Keratinocyte (primary cell): Measurements from ENCODE around the gene OR14A16. TPM values are rescaled to one million over a fixed set of nuclear protein-coding genes. Genes with fewer than 3 reads are reported as not detected.

Experiments
- DNase-seq: peaks from one replicate; pipeline ENCODE4 v3.0.0-alpha.2; 2011; ENCODE audit warnings: low read depth, missing footprints, low spot score
- FAIRE-seq: peaks from 2 replicates; lab custom pipeline; 2011; peaks lifted over from hg19 to GRCh38; lab: Jason Lieb, UNC
- H2AFZ ChIP-seq: 2 replicates; pipeline ENCODE4 v1.6.0; 2012; ENCODE audit warnings: low read length, control low read depth, inconsistent platforms; ENCODE audit not compliant: control insufficient read depth
- H3K27ac ChIP-seq: 2 replicates; pipeline ENCODE4 v1.5.1; 2011; ENCODE audit warnings: low read length; ENCODE audit not compliant: control insufficient read depth, insufficient read depth
- H3K27me3 ChIP-seq: 3 replicates; pipeline ENCODE4 v1.6.0; 2011; ENCODE audit warnings: low read length; ENCODE audit not compliant: control insufficient read depth, insufficient read depth; ENCODE audit errors: extremely low read depth
- H3K36me3 ChIP-seq, 2 experiments: 2 replicates in 1 of 2; 3 replicates in 1 of 2; pipeline ENCODE4 v1.5.1; 2011; ENCODE audit warnings: low read length in 2 of 2, mild to moderate bottlenecking in 1 of 2; ENCODE audit not compliant: control insufficient read depth in 2 of 2, insufficient read depth in 2 of 2; ENCODE audit errors: extremely low read depth in 1 of 2
- H3K4me1 ChIP-seq: 3 replicates; pipeline ENCODE4 v1.5.1; 2011; ENCODE audit warnings: low read length; ENCODE audit not compliant: control insufficient read depth, insufficient read depth; ENCODE audit errors: extremely low read depth
- H3K4me2 ChIP-seq: 3 replicates; pipeline ENCODE4 v1.6.0; 2011; ENCODE audit warnings: low read depth, low read length; ENCODE audit not compliant: control insufficient read depth, insufficient read depth; ENCODE audit errors: extremely low read depth
- H3K4me3 ChIP-seq, 3 experiments: fragments of 200-600 bp in 1 of 3; sonication (generic) in 1 of 3; 2 replicates in 2 of 3; 3 replicates in 1 of 3; pipeline ENCODE4 v1.5.1; 2011 to 2016; ENCODE audit warnings: low read length in 3 of 3, mild to moderate bottlenecking in 3 of 3, control low read depth in 2 of 3, inconsistent platforms in 1 of 3, low read depth in 1 of 3, mixed read lengths in 1 of 3, mixed run types in 1 of 3, moderate library complexity in 1 of 3; ENCODE audit not compliant: control insufficient read depth in 2 of 3, insufficient read depth in 2 of 3; ENCODE audit errors: extremely low read depth in 1 of 3
- H3K79me2 ChIP-seq: 2 replicates; pipeline ENCODE4 v1.6.0; 2012; ENCODE audit warnings: low read length; ENCODE audit not compliant: control insufficient read depth, insufficient read depth
- H3K9ac ChIP-seq: 3 replicates; pipeline ENCODE4 v1.6.0; 2011; ENCODE audit warnings: low read length; ENCODE audit not compliant: control insufficient read depth, insufficient read depth; ENCODE audit errors: extremely low read depth
- H3K9me1 ChIP-seq: 3 replicates; pipeline ENCODE4 v1.6.0; 2011; ENCODE audit warnings: low read length; ENCODE audit not compliant: control insufficient read depth, insufficient read depth; ENCODE audit errors: extremely low read depth
- H3K9me3 ChIP-seq: 2 replicates; pipeline ENCODE4 v1.5.1; 2012; ENCODE audit warnings: low read depth, low read length; ENCODE audit not compliant: control insufficient read depth
- H4K20me1 ChIP-seq: 3 replicates; pipeline ENCODE4 v1.6.0; 2011; ENCODE audit warnings: low read length; ENCODE audit not compliant: control insufficient read depth, insufficient read depth; ENCODE audit errors: extremely low read depth
- EZH2 ChIP-seq: IDR thresholded peaks from one replicate; pipeline ENCODE4 v1.6.1; 2012; ENCODE audit warnings: inconsistent platforms, mild to moderate bottlenecking, low read length, moderate library complexity
- dilution Hi-C: fragments of 300-500 bp; cut with MboI; formaldehyde crosslinking; loops from one replicate; pipeline ENCODE4 v1.7.0; 2020; ENCODE audit warnings: low sequenced_read_pairs; ENCODE audit not compliant: extremely low pct_ligation_motif_present
- polyA plus RNA-seq, 5 experiments: library from polyadenylated mRNA; depleted of rRNA in 3 of 5; stranded (reverse) in 3 of 5; stranded (forward) in 1 of 5; unstranded in 1 of 5; fragments of >200 nt; gene quantifications; 1 replicate in 1 of 5; 2 replicates in 3 of 5; 3 replicates in 1 of 5; pipeline versions ENCODE4 v1.2.1 to v1.2.3, GENCODE V29; 2011 to 2012; ENCODE audit warnings: missing spikeins in 2 of 5, low read depth in 1 of 5, low replicate concordance in 1 of 5
- TF ChIP-seq, protein P1 (sequence below), 3 experiments: IDR thresholded peaks in 1 of 3; conservative IDR thresholded peaks in 1 of 3; optimal IDR thresholded peaks in 1 of 3; 2 replicates in 2 of 3; 3 replicates in 1 of 3; pipeline versions ENCODE3 to v1.5.1; 2011; ENCODE audit warnings: low read length in 3 of 3, mild to moderate bottlenecking in 3 of 3, moderate library complexity in 2 of 3, control low read depth in 1 of 3, inconsistent platforms in 1 of 3; ENCODE audit not compliant: insufficient read depth in 2 of 3; ENCODE audit errors: extremely low read depth in 1 of 3

Gene OR14A16
- polyA plus RNA-seq, 1 donor (not counting 4 experiments of a cell fraction or from before 2014, with no cell fraction given), result not detected

- Histone ChIP-seq H3K4me2 (no peak overlapping the region), H3K27me3 (no peaks in the 10 kb centered on the region), H3K27ac (no peak overlapping the region), H2AFZ (no peak overlapping the region), H3K4me1 (no peaks in the 10 kb centered on the region), H3K9me3 (no peaks in the 10 kb centered on the region), H3K36me3 (no peaks in the 10 kb centered on the region), H3K9me1 (no peaks in the 10 kb centered on the region), H3K79me2 (no peaks in the 10 kb centered on the region), H3K9ac (no peak overlapping the region), H3K4me3 (no peak overlapping the region), H4K20me1 (no peaks in the 10 kb centered on the region)
- no peak for DNase-seq
- dilution Hi-C loops, result no loop called here
- TF ChIP-seq EZH2, result no peak
- TF ChIP-seq, protein P1, sequence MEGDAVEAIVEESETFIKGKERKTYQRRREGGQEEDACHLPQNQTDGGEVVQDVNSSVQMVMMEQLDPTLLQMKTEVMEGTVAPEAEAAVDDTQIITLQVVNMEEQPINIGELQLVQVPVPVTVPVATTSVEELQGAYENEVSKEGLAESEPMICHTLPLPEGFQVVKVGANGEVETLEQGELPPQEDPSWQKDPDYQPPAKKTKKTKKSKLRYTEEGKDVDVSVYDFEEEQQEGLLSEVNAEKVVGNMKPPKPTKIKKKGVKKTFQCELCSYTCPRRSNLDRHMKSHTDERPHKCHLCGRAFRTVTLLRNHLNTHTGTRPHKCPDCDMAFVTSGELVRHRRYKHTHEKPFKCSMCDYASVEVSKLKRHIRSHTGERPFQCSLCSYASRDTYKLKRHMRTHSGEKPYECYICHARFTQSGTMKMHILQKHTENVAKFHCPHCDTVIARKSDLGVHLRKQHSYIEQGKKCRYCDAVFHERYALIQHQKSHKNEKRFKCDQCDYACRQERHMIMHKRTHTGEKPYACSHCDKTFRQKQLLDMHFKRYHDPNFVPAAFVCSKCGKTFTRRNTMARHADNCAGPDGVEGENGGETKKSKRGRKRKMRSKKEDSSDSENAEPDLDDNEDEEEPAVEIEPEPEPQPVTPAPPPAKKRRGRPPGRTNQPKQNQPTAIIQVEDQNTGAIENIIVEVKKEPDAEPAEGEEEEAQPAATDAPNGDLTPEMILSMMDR (optimal IDR thresholded peaks at IDR 0.05 in 1 of 3, IDR thresholded peaks at IDR 0.05 in 1 of 3, conservative IDR thresholded peaks at IDR 0.05 in 1 of 3; ENCODE audit: extremely low read depth in 1 of 3, insufficient read depth in 2 of 3, low read length in 3 of 3), result no peak
- no peak for FAIRE-seq
These were observed 26.4 kb downstream of the OR14A16 start for GRCh38 chr1:247797518-247797917.

GRCh38 chr1:247769603-247770002 is 54.3 kb downstream of the OR14A16 start:
- H3K9me1 ChIP-seq, result no peaks in the 10 kb centered on the region
- H3K4me1 ChIP-seq, result no peaks in the 10 kb centered on the region
- H3K27ac ChIP-seq, result no peak overlapping the region
- H3K9me3 ChIP-seq, result no peaks in the 10 kb centered on the region
- no peak for TF ChIP-seq EZH2
- TF ChIP-seq, protein P1 (optimal IDR thresholded peaks at IDR 0.05 in 1 of 3, IDR thresholded peaks at IDR 0.05 in 1 of 3, conservative IDR thresholded peaks at IDR 0.05 in 1 of 3; ENCODE audit: extremely low read depth in 1 of 3, insufficient read depth in 2 of 3, low read length in 3 of 3), result no peak
- no peak overlapping the region for H3K4me3 ChIP-seq
- H3K79me2 ChIP-seq, result no peaks in the 10 kb centered on the region
- no peak overlapping the region for H3K9ac ChIP-seq
- no peaks in the 10 kb centered on the region for H3K36me3 ChIP-seq
- H2AFZ ChIP-seq, result no peak overlapping the region
- dilution Hi-C loops, result no loop called here
- FAIRE-seq (no peak), DNase-seq (no peak)
- no peak overlapping the region for H3K4me2 ChIP-seq
- H3K27me3 ChIP-seq, result no peaks in the 10 kb centered on the region
- H4K20me1 ChIP-seq, result no peaks in the 10 kb centered on the region

Other genes starting within 250 kb of the OR14A16 start
- not detected in 3 replicates for gene OR2G2, start 235.8 kb downstream of the OR14A16 start, polyA plus RNA-seq
- gene OR2G3, start 218.5 kb downstream of the OR14A16 start, polyA plus RNA-seq, result not detected in 3 replicates
- not detected in 3 replicates for gene OR13G1, start 144.4 kb downstream of the OR14A16 start, polyA plus RNA-seq
- gene OR6F1, start 107.5 kb downstream of the OR14A16 start, polyA plus RNA-seq, result not detected in 3 replicates
- gene OR14K1, start 85.5 kb downstream of the OR14A16 start, polyA plus RNA-seq, result not detected in 3 replicates
- not detected in 3 replicates for gene OR14A2, start 76.0 kb downstream of the OR14A16 start, polyA plus RNA-seq
- not detected in 3 replicates for gene OR1C1, start 63.6 kb downstream of the OR14A16 start, polyA plus RNA-seq
- not detected in 3 replicates for gene OR11L1, start 17.8 kb upstream of the OR14A16 start, polyA plus RNA-seq
- 0.09 to 0.29 TPM (median 0.14 TPM) in 3 replicates for gene TRIM58, start 33.1 kb upstream of the OR14A16 start, polyA plus RNA-seq
- 0.08 to 0.21 TPM (median 0.18 TPM) in 3 replicates for gene OR2W3, start 71.5 kb upstream of the OR14A16 start, polyA plus RNA-seq
- gene OR2T8, start 96.1 kb upstream of the OR14A16 start, polyA plus RNA-seq, result not detected in 3 replicates
- not detected in 3 replicates for gene OR2AJ1, start 100.8 kb upstream of the OR14A16 start, polyA plus RNA-seq
- gene OR2L8, start 124.7 kb upstream of the OR14A16 start, polyA plus RNA-seq, result not detected in 3 replicates
- not detected in 3 replicates for gene OR2AK2, start 141.1 kb upstream of the OR14A16 start, polyA plus RNA-seq
- not detected in 3 replicates for gene OR2L5, start 189.5 kb upstream of the OR14A16 start, polyA plus RNA-seq
- gene OR2L2, start 206.0 kb upstream of the OR14A16 start, polyA plus RNA-seq, result 0.03 TPM in 1 of 3 replicates, not detected in the others
- gene OR2L3, start 222.7 kb upstream of the OR14A16 start, polyA plus RNA-seq, result not detected in 3 replicates